Activated naive CD8-positive, alpha-beta T cell treated with anti-CD3 and anti-CD28 coated beads, Interleukin-2, amount 10 ng/mL, durations not matched to agents 7 days and 5 days (primary cell): ENCODE results near the gene XRCC4. TPM values are rescaled to one million over a fixed set of nuclear protein-coding genes. Genes with fewer than 3 reads are reported as not detected.
"Not testable (repeated sequence)": the region's sequence is repeated elsewhere in the genome, so short reads cannot be mapped to it uniquely, and the experiment has no call there.

ENCODE experiments used
- ATAC-seq: fragments of 150-1000 bp; cut with Tn5 transposase; one replicate; pipeline ENCODE4 v1.10.0; 2021; ENCODE audit warnings: low read depth, moderate library complexity
- POLR2A ChIA-PET: fragments of 350-600 bp; sonication (Branson Sonifier 250); formaldehyde crosslinking; loops from one replicate; lab custom pipeline; 2021; ENCODE audit warnings: antibody characterized with exemption; lab: Charles Lee
- DNase-seq: peaks from one replicate; pipeline ENCODE4 v3.0.0; 2021
- H3K27ac Mint-ChIP-seq: one replicate; pipeline ENCODE4 v1.8.0; 2022; ENCODE audit warnings: mild to moderate bottlenecking, mixed read lengths
- H3K27me3 Mint-ChIP-seq: one replicate; pipeline ENCODE4 v1.8.0; 2022; ENCODE audit warnings: mild to moderate bottlenecking, moderate library complexity, mixed read lengths
- H3K36me3 Mint-ChIP-seq: one replicate; pipeline ENCODE4 v1.8.0; 2021; ENCODE audit warnings: mild to moderate bottlenecking, mixed read lengths
- H3K4me1 Mint-ChIP-seq: one replicate; pipeline ENCODE4 v1.8.0; 2021; ENCODE audit warnings: mixed read lengths
- H3K4me3 Mint-ChIP-seq: one replicate; pipeline ENCODE4 v1.8.0; 2022; ENCODE audit warnings: mild to moderate bottlenecking, moderate library complexity, mixed read lengths
- H3K9me3 Mint-ChIP-seq: one replicate; pipeline ENCODE4 v1.8.0; 2021; ENCODE audit warnings: mixed read lengths
- total RNA-seq, 2 experiments: library from RNA; stranded (reverse); gene quantifications; one replicate each; pipeline ENCODE4 v1.2.3, GENCODE V29; 2021

Gene XRCC4
- total RNA-seq, 2 experiments from 2014 or later, result 9.3 to 10.7 TPM

DNA sequence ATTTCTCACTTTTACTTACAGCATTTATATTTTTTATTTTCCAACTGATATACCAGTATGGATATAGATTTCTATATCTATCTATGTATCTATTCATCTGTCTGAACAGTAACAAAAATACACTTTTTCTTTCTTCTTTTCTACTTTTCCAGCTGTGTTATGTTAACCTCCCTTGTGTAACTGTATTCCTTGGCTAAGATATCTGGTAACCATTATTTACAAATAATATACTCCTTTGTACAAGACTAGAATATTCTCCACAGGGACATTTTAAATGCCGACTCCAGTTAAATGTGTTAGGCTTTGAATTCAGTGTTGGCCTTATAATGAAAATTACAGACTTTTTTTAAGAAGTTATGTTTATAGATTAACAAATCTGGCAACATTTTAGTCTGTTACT, 168.7 kb downstream of the XRCC4 start:
- H3K9me3 Mint-ChIP-seq, result no peaks in the 10 kb centered on the region
- no peaks in the 10 kb centered on the region for H3K27me3 Mint-ChIP-seq
- H3K4me1 Mint-ChIP-seq, result no peaks in the 10 kb centered on the region
- no peak overlapping the region for H3K4me3 Mint-ChIP-seq
- DNase-seq, result no peak
- POLR2A ChIA-PET, result no interaction called here
- ATAC-seq, result no peak
- peaks cover 3% of the 10 kb centered on the region for H3K36me3 Mint-ChIP-seq
- H3K27ac Mint-ChIP-seq, result no peak overlapping the region

DNA sequence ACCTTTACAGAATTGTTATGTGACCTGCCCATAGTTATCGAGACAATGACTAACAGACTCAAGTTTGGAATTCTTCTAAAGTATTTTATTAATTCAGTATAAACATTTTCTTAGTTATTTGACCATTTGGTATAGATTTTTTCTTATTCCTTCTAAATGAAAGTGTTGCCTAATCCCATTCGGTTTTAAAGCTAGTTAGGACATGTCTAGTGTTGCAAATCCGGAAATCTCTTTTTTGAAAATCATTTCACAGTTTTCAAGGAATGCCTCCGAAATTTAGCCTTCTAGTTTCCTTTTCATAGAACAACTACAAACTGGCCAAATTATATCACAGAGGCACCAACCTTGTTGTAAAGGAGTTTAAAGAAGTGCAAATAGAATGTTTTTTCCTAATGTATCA, 171.8 kb downstream of the XRCC4 start:
- DNase-seq, result no peak
- Mint-ChIP-seq H3K36me3 (peaks cover under 1% of the 10 kb centered on the region), H3K4me1 (no peaks in the 10 kb centered on the region), H3K4me3 (no peak overlapping the region), H3K9me3 (peaks cover 1% of the 10 kb centered on the region), H3K27ac (no peak overlapping the region), H3K27me3 (no peaks in the 10 kb centered on the region)
- POLR2A ChIA-PET, result no interaction called here
- ATAC-seq, result no peak

DNA sequence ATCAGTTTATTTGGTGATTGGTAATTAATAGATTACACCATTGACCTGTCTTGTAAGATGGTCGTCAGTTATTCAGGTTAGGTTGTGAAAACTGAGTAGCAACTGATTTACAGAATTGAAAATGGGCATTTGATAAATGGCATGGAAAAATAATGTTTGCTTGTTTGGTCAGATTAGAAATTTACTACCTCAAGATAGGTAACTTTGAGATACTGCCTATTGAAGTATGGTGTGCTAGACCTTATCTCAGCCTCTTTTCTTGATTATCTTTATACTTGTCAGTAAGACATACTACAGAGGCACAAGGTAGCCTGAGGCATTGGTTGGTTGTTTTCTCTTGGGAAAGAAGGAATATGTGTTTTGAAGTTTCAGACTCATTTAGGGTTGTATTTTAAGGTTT, 174.5 kb downstream of the XRCC4 start:
- POLR2A ChIA-PET, result no interaction called here
- Mint-ChIP-seq H3K36me3 (peaks cover 2% of the 10 kb centered on the region), H3K9me3 (peaks cover 1% of the 10 kb centered on the region), H3K27me3 (no peaks in the 10 kb centered on the region), H3K4me1 (no peaks in the 10 kb centered on the region), H3K27ac (no peak overlapping the region), H3K4me3 (no peak overlapping the region)
- ATAC-seq (no peak), DNase-seq (no peak)

DNA sequence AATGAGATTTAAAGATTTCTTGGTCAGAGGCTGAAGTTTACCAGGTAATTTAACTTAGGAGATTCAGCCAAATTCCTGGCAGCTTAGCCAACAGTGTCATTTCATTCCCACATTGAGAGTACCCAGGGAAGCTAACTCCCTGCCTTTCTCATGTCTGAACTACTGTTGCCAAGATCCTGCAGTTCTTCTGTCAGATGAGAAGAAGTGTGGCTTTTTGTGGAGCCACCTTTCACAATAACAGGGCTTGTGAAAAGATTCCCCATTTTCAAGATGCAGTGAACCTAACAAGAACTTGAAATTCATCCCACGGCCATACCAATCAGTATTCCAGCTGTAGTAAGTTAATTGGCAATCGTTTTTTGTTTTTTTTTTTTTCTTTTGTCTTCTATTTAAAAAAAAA, 176.4 kb downstream of the XRCC4 start:
- Mint-ChIP-seq H3K9me3 (peaks cover 1% of the 10 kb centered on the region), H3K4me1 (no peaks in the 10 kb centered on the region), H3K27me3 (no peaks in the 10 kb centered on the region), H3K36me3 (peaks cover 2% of the 10 kb centered on the region), H3K27ac (no peak overlapping the region), H3K4me3 (no peak overlapping the region)
- DNase-seq, result no peak
- POLR2A ChIA-PET, result no interaction called here
- ATAC-seq, result no peak

DNA sequence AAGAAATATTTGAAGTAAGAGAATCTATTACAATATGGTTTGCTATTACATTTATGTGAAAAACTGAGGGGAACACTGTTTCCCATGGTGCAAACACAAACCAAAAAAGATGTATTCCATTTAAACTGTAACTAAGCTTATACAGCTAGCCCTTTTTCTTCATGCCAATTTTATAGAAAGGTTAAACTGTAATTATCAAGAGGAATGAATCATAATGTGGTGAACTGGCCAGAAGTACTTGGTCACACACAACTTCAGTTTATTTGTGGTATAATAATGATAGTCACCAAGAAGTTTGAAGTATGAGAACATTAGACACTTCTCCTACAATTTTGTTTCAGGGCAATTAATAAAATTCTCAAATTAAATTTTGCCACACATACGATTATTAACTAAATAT, 177.9 kb downstream of the XRCC4 start:
- H3K4me3 Mint-ChIP-seq, result no peak overlapping the region
- H3K4me1 Mint-ChIP-seq, result no peaks in the 10 kb centered on the region
- DNase-seq (no peak), ATAC-seq (no peak)
- no peak overlapping the region for H3K27ac Mint-ChIP-seq
- H3K36me3 Mint-ChIP-seq, result peaks cover 2% of the 10 kb centered on the region
- POLR2A ChIA-PET, result no interaction called here
- peaks cover 1% of the 10 kb centered on the region for H3K9me3 Mint-ChIP-seq
- H3K27me3 Mint-ChIP-seq, result no peaks in the 10 kb centered on the region

DNA sequence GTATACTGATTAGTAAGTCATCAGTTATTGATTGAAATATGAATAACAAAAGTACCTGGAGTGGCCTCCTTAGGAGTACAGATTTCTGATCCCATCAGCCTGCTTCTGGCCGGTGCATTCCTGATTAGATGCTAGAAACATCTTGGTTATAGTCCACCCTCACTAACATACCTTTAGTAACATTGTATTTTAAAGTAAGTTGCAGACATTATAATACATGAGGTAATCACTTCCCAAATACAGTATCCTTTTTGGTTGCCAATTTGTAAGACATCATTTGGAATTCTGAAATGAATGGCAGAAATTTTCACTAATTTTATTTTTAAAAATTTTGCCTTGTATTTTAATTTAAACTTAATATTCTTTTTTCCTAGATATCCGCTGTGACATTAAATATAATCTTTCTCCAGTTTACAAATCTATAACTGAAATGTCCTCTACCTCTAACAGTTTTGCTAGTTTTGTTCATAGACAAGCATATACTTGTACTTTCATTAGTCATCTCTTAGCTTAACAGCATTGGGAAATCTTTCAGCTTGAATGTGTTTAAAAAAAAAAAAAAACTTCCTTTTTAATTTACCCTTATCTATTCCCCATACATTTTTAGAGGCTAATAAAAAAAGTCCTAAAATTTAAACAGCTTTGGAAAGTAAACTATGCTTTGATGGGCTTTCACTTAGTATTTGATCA, 178.9 kb downstream of the XRCC4 start:
- Mint-ChIP-seq H3K4me1 (no peaks in the 10 kb centered on the region), H3K27ac (no peak overlapping the region), H3K27me3 (no peaks in the 10 kb centered on the region), H3K4me3 (no peak overlapping the region), H3K36me3 (peaks cover 2% of the 10 kb centered on the region), H3K9me3 (peaks cover 1% of the 10 kb centered on the region)
- POLR2A ChIA-PET, result no interaction called here
- no peak for DNase-seq
- ATAC-seq, result no peak

DNA sequence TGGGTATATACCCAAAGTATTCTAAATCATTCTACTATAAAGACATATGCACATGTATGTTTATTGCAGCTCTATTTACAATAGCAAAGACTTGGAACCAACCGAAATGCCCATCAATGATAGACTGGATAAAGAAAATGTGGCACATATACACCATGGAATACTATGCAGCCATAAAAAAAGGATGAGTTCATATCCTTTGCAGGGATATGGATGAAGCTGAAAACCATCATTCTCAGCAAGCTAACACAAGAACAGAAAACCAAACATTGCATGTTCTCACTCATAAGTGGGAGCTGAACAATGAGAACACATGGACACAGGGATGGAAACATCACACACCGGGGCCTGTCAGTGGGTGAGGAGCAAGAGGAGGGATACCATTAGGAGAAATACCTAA, 180.3 kb downstream of the XRCC4 start:
- ATAC-seq, H3K9me3 Mint-ChIP-seq, H3K27me3 Mint-ChIP-seq, H3K4me1 Mint-ChIP-seq, H3K4me3 Mint-ChIP-seq, POLR2A ChIA-PET, DNase-seq, H3K36me3 Mint-ChIP-seq, H3K27ac Mint-ChIP-seq: not testable (repeated sequence)

DNA sequence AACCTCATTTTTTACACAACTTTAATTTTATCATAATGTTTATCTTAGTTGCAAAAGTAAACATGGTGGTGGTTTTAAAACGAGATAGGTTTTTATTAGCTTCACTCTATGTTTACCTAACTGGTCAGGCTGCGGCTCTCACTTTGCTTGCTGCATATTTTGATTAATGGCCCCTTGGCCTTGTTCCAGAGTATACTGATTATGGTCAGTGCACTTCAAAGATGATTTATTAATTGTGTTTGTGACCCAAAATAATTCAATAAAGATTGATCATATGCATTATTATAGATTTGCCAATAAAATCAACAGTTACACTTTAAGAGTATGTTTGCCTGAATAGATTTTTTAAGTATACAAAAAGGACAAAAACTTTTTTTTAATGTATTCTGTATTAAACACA, 188.0 kb downstream of the XRCC4 start:
- ATAC-seq, result no peak
- Mint-ChIP-seq H3K4me3 (no peak overlapping the region), H3K4me1 (no peaks in the 10 kb centered on the region), H3K9me3 (no peaks in the 10 kb centered on the region), H3K27ac (no peak overlapping the region), H3K36me3 (no peaks in the 10 kb centered on the region), H3K27me3 (no peaks in the 10 kb centered on the region)
- POLR2A ChIA-PET, result no interaction called here
- DNase-seq, result no peak

DNA sequence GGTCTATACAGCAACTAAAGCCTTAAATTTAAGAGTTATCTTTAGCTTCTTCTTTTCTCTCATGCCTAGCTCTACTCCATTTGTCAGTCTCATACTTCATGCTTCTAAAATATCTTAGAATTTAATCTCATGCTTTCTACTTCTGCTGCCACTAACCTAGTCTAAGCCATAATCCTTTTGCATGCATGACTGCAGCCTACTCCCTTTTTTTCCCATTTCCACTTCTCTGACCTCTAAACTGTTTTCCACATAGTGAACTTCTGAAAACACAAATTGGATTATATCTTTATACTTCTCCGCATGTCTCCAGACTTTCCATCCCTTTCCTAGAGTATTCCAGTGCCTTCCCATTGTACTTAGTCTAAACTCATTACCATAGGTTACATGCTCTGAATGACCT, 193.0 kb downstream of the XRCC4 start:
- Mint-ChIP-seq H3K36me3 (peaks cover 5% of the 10 kb centered on the region), H3K9me3 (peaks cover 7% of the 10 kb centered on the region), H3K27me3 (no peaks in the 10 kb centered on the region), H3K27ac (no peak overlapping the region), H3K4me3 (no peak overlapping the region), H3K4me1 (no peaks in the 10 kb centered on the region)
- ATAC-seq (no peak), DNase-seq (no peak)
- POLR2A ChIA-PET, result no interaction called here

DNA sequence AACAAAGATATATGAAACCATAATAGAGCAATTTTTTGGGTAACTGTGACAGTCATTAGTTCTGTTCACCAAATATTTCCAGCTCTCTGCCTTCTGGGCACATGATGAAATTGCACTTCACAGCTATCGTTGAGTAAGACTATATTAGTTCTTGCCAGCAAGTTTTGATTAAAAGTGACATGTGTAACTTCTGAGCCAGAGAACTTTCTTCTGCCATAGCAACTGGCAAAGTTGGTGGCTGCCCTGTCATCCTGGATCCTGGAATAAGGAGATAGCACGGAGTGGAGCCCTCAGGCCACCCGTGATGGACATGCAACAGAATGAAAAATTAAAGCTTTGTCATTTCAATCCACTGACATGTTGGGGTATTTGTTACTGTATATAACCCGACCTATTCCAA, 199.8 kb downstream of the XRCC4 start:
- Mint-ChIP-seq H3K4me1 (no peaks in the 10 kb centered on the region), H3K4me3 (no peak overlapping the region), H3K36me3 (peaks cover 5% of the 10 kb centered on the region), H3K9me3 (peaks cover 7% of the 10 kb centered on the region), H3K27ac (no peak overlapping the region), H3K27me3 (no peaks in the 10 kb centered on the region)
- POLR2A ChIA-PET, result no interaction called here
- ATAC-seq, result no peak
- DNase-seq, result no peak

DNA sequence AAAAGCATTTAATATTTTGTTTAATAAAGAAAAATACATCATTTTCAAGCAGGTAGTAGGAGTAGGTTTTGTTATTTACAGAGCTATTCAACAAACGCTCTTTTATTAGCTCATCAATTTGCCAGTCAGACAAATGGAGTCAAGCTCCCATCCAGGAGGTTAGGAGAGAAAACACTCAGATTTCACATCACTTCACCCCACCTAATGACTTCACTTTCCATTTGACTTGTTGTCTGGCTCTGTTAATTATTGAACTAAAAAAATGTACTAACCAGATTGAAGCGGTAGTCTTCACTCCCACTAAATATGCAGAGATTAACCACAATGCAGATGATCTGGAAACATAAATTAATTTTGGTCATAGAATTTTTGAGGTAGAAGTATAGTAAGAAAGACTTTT, 200.6 kb downstream of the XRCC4 start:
- ATAC-seq (no peak), DNase-seq (no peak)
- Mint-ChIP-seq H3K4me1 (no peaks in the 10 kb centered on the region), H3K36me3 (peaks cover 5% of the 10 kb centered on the region), H3K27ac (no peak overlapping the region), H3K27me3 (no peaks in the 10 kb centered on the region), H3K4me3 (no peak overlapping the region), H3K9me3 (peaks cover 6% of the 10 kb centered on the region)
- POLR2A ChIA-PET, result no interaction called here

DNA sequence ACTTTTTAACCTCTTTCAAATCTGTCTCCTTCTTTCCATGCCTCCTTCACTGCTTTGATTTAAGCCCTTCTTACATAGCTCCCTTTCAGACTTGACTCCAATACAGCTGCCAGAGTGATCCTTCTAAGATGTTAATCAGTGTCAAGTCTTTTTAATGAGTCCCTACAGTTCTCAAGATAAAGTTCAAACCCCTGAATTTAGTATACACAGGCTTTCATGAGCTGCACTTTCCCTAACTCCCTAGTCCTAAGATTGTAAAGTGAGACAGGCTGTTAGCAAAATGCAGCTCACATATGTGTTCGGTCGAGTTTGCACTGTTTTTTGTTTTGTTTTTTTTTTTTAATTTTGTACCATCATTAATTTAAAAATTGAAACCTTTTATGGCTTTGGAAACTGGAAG, 203.8 kb downstream of the XRCC4 start:
- no peak overlapping the region for H3K27ac Mint-ChIP-seq
- no peaks in the 10 kb centered on the region for H3K27me3 Mint-ChIP-seq
- H3K4me1 Mint-ChIP-seq, result no peaks in the 10 kb centered on the region
- no peaks in the 10 kb centered on the region for H3K36me3 Mint-ChIP-seq
- H3K9me3 Mint-ChIP-seq, result no peaks in the 10 kb centered on the region
- DNase-seq (no peak), ATAC-seq (no peak)
- H3K4me3 Mint-ChIP-seq, result no peak overlapping the region
- POLR2A ChIA-PET, result no interaction called here

DNA sequence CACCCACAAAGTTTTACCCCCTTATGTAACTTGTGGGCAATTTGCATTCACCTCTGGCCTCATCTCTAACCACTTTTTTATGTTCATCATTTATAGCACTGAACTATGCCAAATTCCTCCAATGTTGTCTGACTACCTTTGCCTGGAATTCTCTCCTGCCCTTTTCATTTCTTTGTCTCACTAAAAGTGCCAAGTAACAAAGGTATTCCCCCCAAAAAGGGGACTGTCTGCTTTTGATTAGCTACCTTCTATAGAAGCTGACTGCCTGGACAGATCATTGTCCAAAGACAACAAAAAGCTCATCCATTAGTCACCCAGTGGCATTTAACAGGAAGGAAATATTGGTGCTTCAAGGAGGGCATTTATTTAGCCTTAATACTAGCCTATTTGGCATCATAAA, 204.3 kb downstream of the XRCC4 start:
- DNase-seq (no peak), ATAC-seq (no peak)
- POLR2A ChIA-PET, result no interaction called here
- no peak overlapping the region for H3K27ac Mint-ChIP-seq
- H3K27me3 Mint-ChIP-seq, result no peaks in the 10 kb centered on the region
- H3K4me1 Mint-ChIP-seq, result no peaks in the 10 kb centered on the region
- no peaks in the 10 kb centered on the region for H3K36me3 Mint-ChIP-seq
- no peak overlapping the region for H3K4me3 Mint-ChIP-seq
- no peaks in the 10 kb centered on the region for H3K9me3 Mint-ChIP-seq

DNA sequence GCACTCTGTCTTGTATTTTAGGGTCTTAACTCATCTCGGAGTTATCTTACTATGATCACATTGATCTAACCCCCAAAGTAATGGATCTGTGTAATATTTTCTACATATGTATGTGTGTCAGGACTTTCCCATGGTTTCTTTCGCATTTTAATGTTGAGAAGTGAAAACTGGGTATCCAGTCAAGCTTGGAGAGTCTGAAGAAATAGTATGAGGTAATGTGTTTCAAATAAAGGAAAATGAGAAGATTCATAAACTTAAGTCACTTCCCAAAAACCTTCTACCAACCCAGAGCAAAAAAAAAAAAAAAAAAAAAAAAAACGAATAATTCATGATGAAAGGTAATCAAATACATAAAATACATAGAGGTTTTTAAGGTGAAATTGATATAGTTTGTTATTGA, 206.4 kb downstream of the XRCC4 start:
- Mint-ChIP-seq H3K9me3 (no peaks in the 10 kb centered on the region), H3K4me3 (no peak overlapping the region), H3K27ac (no peak overlapping the region), H3K4me1 (no peaks in the 10 kb centered on the region), H3K36me3 (no peaks in the 10 kb centered on the region), H3K27me3 (no peaks in the 10 kb centered on the region)
- POLR2A ChIA-PET, result no interaction called here
- ATAC-seq (no peak), DNase-seq (no peak)
